ENCODE results near the gene ZCCHC7. TPM values are rescaled to one million over a fixed set of nuclear protein-coding genes. Genes with fewer than 3 reads are reported as not detected.

Gene ZCCHC7
- total RNA-seq, 4 donors from 2014 or later: 22.1 to 31.9 (median 25.6) TPM

DNA sequence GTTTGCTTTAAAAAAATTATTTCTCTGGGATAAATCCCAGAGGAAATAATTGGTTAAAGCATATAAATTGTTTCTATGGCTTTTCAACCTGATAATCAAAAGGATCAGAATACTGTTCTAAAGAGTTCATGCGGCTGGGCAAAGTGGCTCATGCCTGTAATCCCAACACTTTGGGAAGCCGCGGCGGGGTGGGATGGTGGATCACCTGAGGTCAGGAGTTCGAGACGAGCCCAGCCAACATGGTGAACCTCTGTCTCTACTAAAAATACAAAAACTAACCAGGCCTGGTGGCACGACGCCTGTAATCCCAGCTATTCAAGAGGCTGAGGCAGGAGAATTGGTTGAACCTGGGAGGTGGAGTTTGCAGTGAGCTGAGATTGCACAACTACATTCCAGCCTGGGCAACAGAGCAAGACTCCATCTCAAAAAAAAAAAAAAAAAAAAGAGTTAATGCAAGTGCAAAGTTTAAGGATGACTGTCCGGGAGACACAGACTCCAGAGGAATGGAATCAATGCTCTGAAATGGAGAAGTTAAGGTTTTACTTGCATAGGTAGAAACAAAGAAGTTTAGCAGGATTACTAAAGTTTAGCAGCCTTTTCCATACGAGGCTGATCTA, 285.5 kb downstream of the ZCCHC7 start:
- Histone ChIP-seq H3K27me3 (no peaks in the 10 kb centered on the region), H3K4me3 (replicated peaks in 1 of 3) (no peak overlapping the region), H3K36me3 (no peaks in the 10 kb centered on the region), H3K27ac (no peak overlapping the region), H3K9me3 (no peaks in the 10 kb centered on the region), H3K4me1 (no peaks in the 10 kb centered on the region)
- TF ChIP-seq, protein P1, sequence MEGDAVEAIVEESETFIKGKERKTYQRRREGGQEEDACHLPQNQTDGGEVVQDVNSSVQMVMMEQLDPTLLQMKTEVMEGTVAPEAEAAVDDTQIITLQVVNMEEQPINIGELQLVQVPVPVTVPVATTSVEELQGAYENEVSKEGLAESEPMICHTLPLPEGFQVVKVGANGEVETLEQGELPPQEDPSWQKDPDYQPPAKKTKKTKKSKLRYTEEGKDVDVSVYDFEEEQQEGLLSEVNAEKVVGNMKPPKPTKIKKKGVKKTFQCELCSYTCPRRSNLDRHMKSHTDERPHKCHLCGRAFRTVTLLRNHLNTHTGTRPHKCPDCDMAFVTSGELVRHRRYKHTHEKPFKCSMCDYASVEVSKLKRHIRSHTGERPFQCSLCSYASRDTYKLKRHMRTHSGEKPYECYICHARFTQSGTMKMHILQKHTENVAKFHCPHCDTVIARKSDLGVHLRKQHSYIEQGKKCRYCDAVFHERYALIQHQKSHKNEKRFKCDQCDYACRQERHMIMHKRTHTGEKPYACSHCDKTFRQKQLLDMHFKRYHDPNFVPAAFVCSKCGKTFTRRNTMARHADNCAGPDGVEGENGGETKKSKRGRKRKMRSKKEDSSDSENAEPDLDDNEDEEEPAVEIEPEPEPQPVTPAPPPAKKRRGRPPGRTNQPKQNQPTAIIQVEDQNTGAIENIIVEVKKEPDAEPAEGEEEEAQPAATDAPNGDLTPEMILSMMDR (IDR thresholded peaks at IDR 0.05): no peak
- no peak for TF ChIP-seq POLR2A (IDR thresholded peaks at IDR 0.05)
- WGBS, 2 donors: 79 to 85% methylated on average over 10 of the region's 10 CpGs
- no peak for DNase-seq
- intact Hi-C loops (cut with DNase I): no loop called here

DNA sequence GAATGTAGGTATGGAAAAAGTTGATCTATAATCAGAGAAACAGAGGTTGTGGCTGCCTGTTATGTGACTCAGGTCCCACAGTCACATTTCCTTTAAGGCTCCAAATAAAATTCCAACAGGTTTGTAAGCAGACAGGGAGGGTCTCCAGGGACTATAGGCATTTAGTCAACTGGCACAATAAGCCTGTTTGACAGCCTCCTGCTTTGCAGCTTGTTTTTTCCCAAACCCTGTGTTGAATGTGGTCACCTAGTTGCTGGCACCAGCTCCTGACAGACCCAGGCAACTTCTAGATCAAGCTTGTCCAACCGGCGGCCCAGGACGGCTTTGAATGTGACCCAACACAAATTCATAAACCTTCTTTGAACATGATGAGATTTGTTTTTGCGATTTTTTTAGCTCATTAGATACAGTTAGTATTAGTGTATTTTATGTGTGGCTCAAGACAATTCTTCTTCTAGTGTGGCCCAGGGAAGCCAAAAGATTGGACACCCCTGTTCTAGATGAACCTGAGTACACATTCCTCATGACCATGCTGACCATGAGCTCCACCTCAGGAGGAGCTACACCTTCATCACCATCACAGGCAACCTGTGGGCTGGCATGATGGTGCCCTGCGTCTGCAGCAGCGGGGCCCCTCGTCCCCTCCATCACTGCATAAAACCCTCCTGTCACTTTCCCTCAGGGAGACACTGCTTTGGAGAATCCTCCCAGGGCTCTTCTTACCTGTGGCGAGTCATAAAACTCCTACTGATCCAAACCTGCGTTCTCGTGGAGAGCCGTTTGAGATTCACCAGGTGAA, 286.4 kb downstream of the ZCCHC7 start:
- Histone ChIP-seq H3K4me1 (no peaks in the 10 kb centered on the region), H3K9me3 (no peaks in the 10 kb centered on the region), H3K27ac (no peak overlapping the region), H3K27me3 (no peaks in the 10 kb centered on the region), H3K4me3 (replicated peaks in 1 of 3) (no peak overlapping the region), H3K36me3 (no peaks in the 10 kb centered on the region)
- no peak for DNase-seq
- no peak for TF ChIP-seq POLR2A (IDR thresholded peaks at IDR 0.05)
- TF ChIP-seq, protein P1 (IDR thresholded peaks at IDR 0.05): no peak
- WGBS, 2 donors: 93 to 94% methylated on average over 11 of the region's 11 CpGs
- intact Hi-C loops (cut with DNase I): no loop called here

GRCh38 chr9:37407468-37407867, 287.1 kb downstream of the ZCCHC7 start:
- TF ChIP-seq, protein P1 (IDR thresholded peaks at IDR 0.05): no peak
- TF ChIP-seq POLR2A (IDR thresholded peaks at IDR 0.05): no peak
- H3K27me3 ChIP-seq: no peaks in the 10 kb centered on the region
- 61 to 65% methylated on average over 2 of the region's 2 CpGs for WGBS, 2 donors
- H3K9me3 ChIP-seq: no peaks in the 10 kb centered on the region
- no peaks in the 10 kb centered on the region for H3K4me1 ChIP-seq
- H3K4me3 ChIP-seq (replicated peaks in 1 of 3): no peak overlapping the region
- intact Hi-C loops (cut with DNase I): no loop called here
- no peaks in the 10 kb centered on the region for H3K36me3 ChIP-seq
- no peak for DNase-seq
- no peak overlapping the region for H3K27ac ChIP-seq

Small RNA genes within 50 kb of the gene (small RNA-seq; reads per million reads assigned to genes)
- gene AL512604.1: not detected
- gene RF00019: not detected
- gene RNU6-677P: not detected

Other genes with a start within 250 kb of the ZCCHC7 start
- under 1 TPM in 1 of 4 donors, not detected in 3; 0.68 TPM for gene PAX5, start 86.3 kb upstream of the ZCCHC7 start, total RNA-seq

All from thyroid gland (tissue), 4 donors.